ENCODE results near the gene FBXO17. TPM values are rescaled to one million over a fixed set of nuclear protein-coding genes. Genes with fewer than 3 reads are reported as not detected.

FBXO17 gene
- total RNA-seq, 1 experiment from 2014 or later = 8.1 TPM

GRCh38 chr19:38929929-38930775 lies 45.4 kb downstream of the FBXO17 start, which contains the start of gene SARS2:
TSS of gene SARS2 (minus strand) at chr19:38930763. CDS start at chr19:38930736, 27 bp downstream.
- intact Hi-C loops (cut with micrococcal nuclease; ENCODE audit: unreplicated experiment) = loop anchor here (1.0 to 5.0 kb wide), 10 partner anchors 30 to 527 kb away; partner anchors contain the start of genes ECH1, EIF3K, FAM98C and MAP4K1
- TF ChIP-seq CTCF (conservative IDR thresholded peaks at IDR 0.05) (peak; percentile 93), EZH2 (IDR thresholded peaks at IDR 0.05; ENCODE audit: low read depth) (no peak)
- Histone ChIP-seq H3K4me3 (peak within 1 kb of the TSS; percentile 86), H4K20me1 (ENCODE audit: insufficient read depth) (no peaks in the 10 kb centered on the region; the same call in 1 of the 2 replicates), H3K9me3 (ENCODE audit: insufficient read depth, low read depth) (peaks cover 7% of the 10 kb centered on the region; the same call in 1 of the 2 replicates), H3K9me2 (ENCODE audit: insufficient read depth) (no peaks in the 10 kb centered on the region), H3K27me3 (ENCODE audit: insufficient read depth, low read depth) (no peaks in the 10 kb centered on the region), H3K36me3 (ENCODE audit: low read depth) (no peaks in the 10 kb centered on the region), H3K4me2 (peak within 1 kb of the TSS; percentile 91), H3K79me2 (ENCODE audit: low read depth) (peaks cover 57% of the 10 kb centered on the region), H3F3A (ENCODE audit: insufficient read depth, low read depth) (peaks cover 11% of the 10 kb centered on the region), H2AFZ (peak within 1 kb of the TSS; percentile 81), H3K27ac (peak within 1 kb of the TSS; percentile 65), H3K4me1 (replicated peaks; ENCODE audit: insufficient read depth) (peaks cover 17% of the 10 kb centered on the region; the same call in 1 of the 2 replicates)
- TSS peak; percentile 53 for BruUV-seq (replicated peaks)
- ChIA-PET CTCF (interaction anchor here (0.5 to 3.3 kb wide), 15 partner anchors 22 to 689 kb away, joined by 3 to 13 read pairs (median 4); partner anchors contain the start of genes FAM98C and PSMD8), POLR2A (ENCODE audit: unreplicated experiment) (interaction anchor here (0.6 to 1.4 kb wide), 7 partner anchors 44 to 481 kb away, joined by 3 to 13 read pairs (median 4); no protein-coding TSS in a partner anchor)
- peak; percentile 86 to 92 for DNase-seq

DNA sequence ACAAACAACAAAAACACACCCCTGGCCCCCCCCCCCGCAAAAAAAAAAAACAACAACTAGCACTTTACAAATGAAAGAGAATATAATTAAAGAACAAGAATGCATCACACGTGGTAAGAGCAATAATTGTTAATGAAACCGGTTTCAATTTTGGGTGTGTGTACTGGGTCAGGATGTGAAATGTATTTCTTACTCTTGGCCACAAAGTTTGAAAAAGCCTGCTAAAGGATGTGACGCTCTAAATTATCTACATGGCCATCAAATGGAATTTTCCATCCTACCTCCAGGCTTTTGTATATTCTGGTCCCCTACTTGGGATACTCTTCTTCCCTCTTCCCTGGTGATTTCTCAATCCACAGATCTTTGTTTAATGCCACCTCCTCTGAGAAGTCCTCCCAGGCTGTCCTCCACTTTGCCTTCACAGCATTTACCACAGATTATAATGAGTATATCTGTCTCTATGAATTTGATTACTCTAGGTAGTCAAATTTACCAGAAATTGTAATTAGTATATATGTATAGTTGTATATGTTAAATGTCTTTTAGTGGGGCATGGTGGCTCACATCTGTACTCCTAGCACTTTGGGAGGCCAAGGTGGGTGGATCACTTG lies 47.0 kb downstream of the FBXO17 start:
- ChIA-PET CTCF (interaction anchor here (0.6 to 3.3 kb wide), 4 partner anchors 79 to 525 kb away, joined by 3 to 13 read pairs (median 9); partner anchors contain the start of gene FAM98C), POLR2A (ENCODE audit: unreplicated experiment) (no interaction called here)
- H3K4me1 ChIP-seq (replicated peaks; ENCODE audit: insufficient read depth) = peaks cover 17% of the 10 kb centered on the region; the same call in 1 of the 2 replicates
- H3K27me3 ChIP-seq (ENCODE audit: insufficient read depth, low read depth) = no peaks in the 10 kb centered on the region
- H3K27ac ChIP-seq = no peak overlapping the region
- H3K4me2 ChIP-seq = no peak overlapping the region
- no peaks in the 10 kb centered on the region; the same call in 1 of the 2 replicates for H3F3A ChIP-seq (ENCODE audit: insufficient read depth, low read depth)
- TF ChIP-seq CTCF (conservative IDR thresholded peaks at IDR 0.05) (no peak), EZH2 (IDR thresholded peaks at IDR 0.05; ENCODE audit: low read depth) (no peak)
- DNase-seq = no peak
- H3K36me3 ChIP-seq (ENCODE audit: low read depth) = no peaks in the 10 kb centered on the region
- H2AFZ ChIP-seq = no peak overlapping the region
- H3K4me3 ChIP-seq = no peak overlapping the region
- peaks cover 57% of the 10 kb centered on the region for H3K79me2 ChIP-seq (ENCODE audit: low read depth)
- H3K9me2 ChIP-seq (ENCODE audit: insufficient read depth) = no peaks in the 10 kb centered on the region
- intact Hi-C loops (cut with micrococcal nuclease; ENCODE audit: unreplicated experiment) = no loop called here
- BruUV-seq (replicated peaks) = no TSS peak
- no peaks in the 10 kb centered on the region for H3K9me3 ChIP-seq (ENCODE audit: insufficient read depth, low read depth)
- H4K20me1 ChIP-seq (ENCODE audit: insufficient read depth) = no peaks in the 10 kb centered on the region; the same call in 1 of the 2 replicates

DNA sequence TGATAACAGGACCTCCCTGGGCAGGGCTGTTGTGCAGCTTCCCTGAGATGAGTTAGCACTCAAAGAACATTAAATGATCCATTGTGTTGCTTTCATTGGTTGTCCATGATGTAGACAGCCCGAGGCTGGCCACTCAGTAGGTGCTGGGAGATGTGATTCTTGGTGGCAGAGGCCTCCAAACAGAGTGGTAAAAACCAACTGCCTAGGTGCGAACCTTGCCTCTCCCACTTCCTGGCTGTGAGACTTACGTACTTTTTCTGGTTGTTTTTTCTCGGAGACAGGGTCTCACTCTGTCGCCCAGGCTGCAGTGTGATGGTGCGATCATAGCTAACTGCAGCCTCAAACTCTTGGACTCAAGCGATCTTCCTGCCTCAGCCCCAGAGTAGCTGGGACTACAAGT lies 51.2 kb downstream of the FBXO17 start:
- Histone ChIP-seq H2AFZ (no peak overlapping the region), H3K36me3 (ENCODE audit: low read depth) (no peaks in the 10 kb centered on the region), H3K9me2 (ENCODE audit: insufficient read depth) (no peaks in the 10 kb centered on the region), H3F3A (ENCODE audit: insufficient read depth, low read depth) (peaks cover under 1% of the 10 kb centered on the region; the same call in 1 of the 2 replicates), H3K4me2 (no peak overlapping the region), H3K27ac (no peak overlapping the region), H3K4me1 (replicated peaks; ENCODE audit: insufficient read depth) (0 out of 2 replicates have a peak, but pooled peaks cover 2% of the 10 kb centered on the region), H3K9me3 (ENCODE audit: insufficient read depth, low read depth) (no peaks in the 10 kb centered on the region), H3K79me2 (ENCODE audit: low read depth) (peaks cover 23% of the 10 kb centered on the region), H3K4me3 (no peak overlapping the region), H3K27me3 (ENCODE audit: insufficient read depth, low read depth) (no peaks in the 10 kb centered on the region), H4K20me1 (ENCODE audit: insufficient read depth) (no peaks in the 10 kb centered on the region; the same call in 1 of the 2 replicates)
- no peak for DNase-seq
- ChIA-PET CTCF (interaction anchor here (0.5 to 0.6 kb wide), 2 partner anchors 49 to 305 kb away, joined by 3 to 4 read pairs; partner anchors contain the start of gene EIF3K), POLR2A (ENCODE audit: unreplicated experiment) (no interaction called here)
- BruUV-seq (replicated peaks) = no TSS peak
- intact Hi-C loops (cut with micrococcal nuclease; ENCODE audit: unreplicated experiment) = no loop called here
- TF ChIP-seq CTCF (conservative IDR thresholded peaks at IDR 0.05) = no peak
- TF ChIP-seq EZH2 (IDR thresholded peaks at IDR 0.05; ENCODE audit: low read depth) = no peak
